MV-4-11 (cell line): ENCODE measurements around the gene AKT3.

Source experiments
- DNase-seq: peaks from one replicate; lab custom pipeline; 2025; lab: John Stamatoyannopoulos, UW

The AKT3 gene

GRCh38 chr1:243731301-243731891 lies 118.6 kb downstream of the AKT3 start:
- DNase-seq, result peak; percentile 97

- peak; percentile 94 for DNase-seq
These were observed 119.4 kb downstream of the AKT3 start for GRCh38 chr1:243730487-243731150.

- DNase-seq, result peak; percentile 97
These were observed 120.1 kb downstream of the AKT3 start for GRCh38 chr1:243729956-243730355.

- DNase-seq, result peak; percentile 99
These were observed 122.4 kb downstream of the AKT3 start for GRCh38 chr1:243727503-243728203.

GRCh38 chr1:243726806-243727502 lies 123.1 kb downstream of the AKT3 start:
- DNase-seq, result no peak

GRCh38 chr1:243725846-243726245 lies 124.2 kb downstream of the AKT3 start:
- DNase-seq, result no peak

GRCh38 chr1:243725075-243725474 lies 125.0 kb downstream of the AKT3 start:
- DNase-seq, result peak; percentile 47

GRCh38 chr1:243723458-243724043 lies 126.5 kb downstream of the AKT3 start:
- DNase-seq, result peak; percentile 40

- DNase-seq, result no peak
These were observed 127.0 kb downstream of the AKT3 start for GRCh38 chr1:243723050-243723449.

- no peak for DNase-seq
These were observed 130.6 kb downstream of the AKT3 start for GRCh38 chr1:243719476-243719875.

GRCh38 chr1:243718893-243719292 lies 131.2 kb downstream of the AKT3 start:
- DNase-seq, result no peak

- no peak for DNase-seq
These were observed 132.0 kb downstream of the AKT3 start for GRCh38 chr1:243718022-243718421.

- DNase-seq, result no peak
These were observed 133.1 kb downstream of the AKT3 start for GRCh38 chr1:243716906-243717305.

- peak; percentile 48 for DNase-seq
These were observed 134.8 kb downstream of the AKT3 start for GRCh38 chr1:243715285-243715684.

GRCh38 chr1:243713470-243714186 lies 136.4 kb downstream of the AKT3 start:
- peak; percentile 94 for DNase-seq

GRCh38 chr1:243712941-243713340 lies 137.1 kb downstream of the AKT3 start:
- peak; percentile 75 for DNase-seq

- no peak for DNase-seq
These were observed 137.8 kb downstream of the AKT3 start for GRCh38 chr1:243712242-243712641.

- DNase-seq, result peak; percentile 83
These were observed 139.6 kb downstream of the AKT3 start for GRCh38 chr1:243710467-243710866.

GRCh38 chr1:243708210-243708609 lies 141.8 kb downstream of the AKT3 start:
- DNase-seq, result no peak

GRCh38 chr1:243706563-243706962 lies 143.5 kb downstream of the AKT3 start:
- DNase-seq, result no peak

- DNase-seq, result no peak
These were observed 144.5 kb downstream of the AKT3 start for GRCh38 chr1:243705585-243705984.

GRCh38 chr1:243701872-243702271 lies 148.2 kb downstream of the AKT3 start:
- DNase-seq, result no peak
